Measurements from ENCODE around the gene OTOP3. TPM values are rescaled to one million over a fixed set of nuclear protein-coding genes. Genes with fewer than 3 reads are reported as not detected.

OTOP3 gene
- polyA plus RNA-seq, 1 donor (not counting 4 experiments of a cell fraction or from before 2014, with no cell fraction given): 0.03 TPM

GRCh38 chr17:74892974-74893911, 42.5 kb upstream of the OTOP3 start, which contains the start of gene FADS6:
TSS of gene FADS6 (minus strand) at chr17:74893633. CDS start at chr17:74893595, 38 bp downstream.
- Histone ChIP-seq H4K20me1 (ENCODE audit: control insufficient read depth, extremely low read depth, insufficient read depth, low read length) (no peaks in the 10 kb centered on the region), H3K9me1 (ENCODE audit: control insufficient read depth, extremely low read depth, insufficient read depth, low read length) (no peaks in the 10 kb centered on the region), H2AFZ (ENCODE audit: control insufficient read depth, low read length) (no peak within 1 kb of the TSS), H3K9me3 (ENCODE audit: control insufficient read depth, low read depth, low read length) (no peaks in the 10 kb centered on the region), H3K79me2 (ENCODE audit: control insufficient read depth, insufficient read depth, low read length) (no peaks in the 10 kb centered on the region), H3K27ac (ENCODE audit: control insufficient read depth, insufficient read depth, low read length) (no peak within 1 kb of the TSS), H3K4me2 (ENCODE audit: control insufficient read depth, extremely low read depth, insufficient read depth, low read depth, low read length) (peak within 1 kb of the TSS; percentile 20), H3K9ac (ENCODE audit: control insufficient read depth, extremely low read depth, insufficient read depth, low read length) (no peak within 1 kb of the TSS), H3K27me3 (ENCODE audit: control insufficient read depth, extremely low read depth, insufficient read depth, low read length) (peaks cover 48% of the 10 kb centered on the region), H3K36me3 (ENCODE audit: control insufficient read depth in 2 of 2, extremely low read depth in 1 of 2, insufficient read depth in 2 of 2, low read length in 2 of 2) (no peaks in the 10 kb centered on the region), H3K4me3 (ENCODE audit: control insufficient read depth in 2 of 3, extremely low read depth in 1 of 3, insufficient read depth in 2 of 3, low read depth in 1 of 3, low read length in 3 of 3) (peak within 1 kb of the TSS in 2 of 3 experiments; percentile 1 to 29), H3K4me1 (ENCODE audit: control insufficient read depth, extremely low read depth, insufficient read depth, low read length) (peaks cover 1% of the 10 kb centered on the region)
- FAIRE-seq (no peak), DNase-seq (ENCODE audit: low read depth, low spot score) (no peak)
- TF ChIP-seq CTCF (optimal IDR thresholded peaks at IDR 0.05 in 1 of 3, IDR thresholded peaks at IDR 0.05 in 1 of 3, conservative IDR thresholded peaks at IDR 0.05 in 1 of 3; ENCODE audit: extremely low read depth in 1 of 3, insufficient read depth in 2 of 3, low read length in 3 of 3): no peak
- peak; percentile 91 for TF ChIP-seq EZH2 (IDR thresholded peaks at IDR 0.05; ENCODE audit: low read length)
- dilution Hi-C loops (cut with MboI; ENCODE audit: extremely low pct_ligation_motif_present, low sequenced_read_pairs): no loop called here

GRCh38 chr17:74893936-74894671, 41.6 kb upstream of the OTOP3 start:
- Histone ChIP-seq H3K4me2 (ENCODE audit: control insufficient read depth, extremely low read depth, insufficient read depth, low read depth, low read length) (no peak overlapping the region), H3K4me1 (ENCODE audit: control insufficient read depth, extremely low read depth, insufficient read depth, low read length) (peaks cover 4% of the 10 kb centered on the region), H3K79me2 (ENCODE audit: control insufficient read depth, insufficient read depth, low read length) (no peaks in the 10 kb centered on the region), H3K9ac (ENCODE audit: control insufficient read depth, extremely low read depth, insufficient read depth, low read length) (no peak overlapping the region), H3K4me3 (ENCODE audit: control insufficient read depth in 2 of 3, extremely low read depth in 1 of 3, insufficient read depth in 2 of 3, low read depth in 1 of 3, low read length in 3 of 3) (peak overlapping the region in 1 of 3 experiments; percentile 29), H3K27me3 (ENCODE audit: control insufficient read depth, extremely low read depth, insufficient read depth, low read length) (peaks cover 48% of the 10 kb centered on the region), H3K9me1 (ENCODE audit: control insufficient read depth, extremely low read depth, insufficient read depth, low read length) (no peaks in the 10 kb centered on the region), H3K36me3 (ENCODE audit: control insufficient read depth in 2 of 2, extremely low read depth in 1 of 2, insufficient read depth in 2 of 2, low read length in 2 of 2) (no peaks in the 10 kb centered on the region), H3K9me3 (ENCODE audit: control insufficient read depth, low read depth, low read length) (no peaks in the 10 kb centered on the region), H4K20me1 (ENCODE audit: control insufficient read depth, extremely low read depth, insufficient read depth, low read length) (no peaks in the 10 kb centered on the region), H2AFZ (ENCODE audit: control insufficient read depth, low read length) (no peak overlapping the region), H3K27ac (ENCODE audit: control insufficient read depth, insufficient read depth, low read length) (no peak overlapping the region)
- DNase-seq (ENCODE audit: low read depth, low spot score) (no peak), FAIRE-seq (no peak)
- dilution Hi-C loops (cut with MboI; ENCODE audit: extremely low pct_ligation_motif_present, low sequenced_read_pairs): no loop called here
- TF ChIP-seq EZH2 (IDR thresholded peaks at IDR 0.05; ENCODE audit: low read length) (no peak), CTCF (optimal IDR thresholded peaks at IDR 0.05 in 1 of 3, IDR thresholded peaks at IDR 0.05 in 1 of 3, conservative IDR thresholded peaks at IDR 0.05 in 1 of 3; ENCODE audit: extremely low read depth in 1 of 3, insufficient read depth in 2 of 3, low read length in 3 of 3) (no peak)
